GM19099 (cell line): ENCODE results near the gene RGS9BP.

ENCODE experiments used
- POLR2A ChIP-seq: IDR thresholded peaks from 3 replicates; pipeline ENCODE4 v1.6.1; 2011; ENCODE audit warnings: low read depth; ENCODE audit not compliant: insufficient read length; ENCODE audit errors: extremely low read depth

The RGS9BP gene

DNA sequence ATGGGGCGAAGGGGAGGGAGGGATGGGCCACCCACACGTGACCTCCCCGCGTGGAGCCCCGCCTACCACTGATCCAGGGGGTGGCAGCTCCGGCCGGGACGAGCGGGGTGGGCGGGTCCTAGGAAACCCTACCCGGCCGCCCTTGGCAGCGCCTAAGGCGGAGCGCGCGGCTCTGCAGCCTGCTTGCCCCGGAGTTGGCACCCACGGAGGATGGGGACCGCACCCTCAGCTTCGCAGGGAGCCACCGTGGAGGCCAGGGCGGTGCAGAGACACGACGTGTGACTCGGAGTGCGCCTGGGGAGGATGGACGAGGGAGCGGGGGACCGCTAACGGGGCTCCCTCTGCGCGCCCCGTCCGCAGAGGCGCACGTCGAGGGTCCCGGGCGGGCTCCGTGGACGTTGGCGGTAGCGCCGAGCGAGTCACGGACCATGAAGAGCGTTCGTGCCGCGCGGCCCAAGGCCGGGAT lies at the start of gene RGS9BP:
RGS9BP (plus strand) TSS at position 129 of the 466 bp plus-strand sequence. CDS start 416 bp downstream, outside the sequence.
- no peak for TF ChIP-seq POLR2A

DNA sequence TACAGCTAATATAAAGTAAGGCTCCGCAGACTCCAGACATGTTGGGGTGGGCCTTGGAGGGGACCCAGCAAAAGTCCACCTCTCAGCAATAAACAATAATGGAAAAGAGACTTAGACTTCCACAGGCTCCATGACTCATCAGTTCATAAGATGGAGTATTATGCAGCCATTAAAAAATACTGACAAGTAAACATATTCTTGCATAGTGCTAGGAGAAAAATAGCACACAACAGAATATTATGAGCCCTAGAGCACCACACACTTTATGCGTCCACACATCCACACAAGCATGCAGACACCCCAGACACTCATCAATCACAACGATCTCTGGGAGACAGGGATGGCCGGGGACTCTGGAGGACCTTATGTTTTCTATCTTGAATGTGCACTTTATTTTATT lies 48.7 kb upstream of the RGS9BP start:
- TF ChIP-seq POLR2A: no peak

- no peak for TF ChIP-seq POLR2A
Measured at GRCh38 chr19:32627714-32628270, 47.9 kb upstream of the RGS9BP start.

- TF ChIP-seq POLR2A: no peak
Measured at GRCh38 chr19:32630338-32630737, 45.3 kb upstream of the RGS9BP start.

DNA sequence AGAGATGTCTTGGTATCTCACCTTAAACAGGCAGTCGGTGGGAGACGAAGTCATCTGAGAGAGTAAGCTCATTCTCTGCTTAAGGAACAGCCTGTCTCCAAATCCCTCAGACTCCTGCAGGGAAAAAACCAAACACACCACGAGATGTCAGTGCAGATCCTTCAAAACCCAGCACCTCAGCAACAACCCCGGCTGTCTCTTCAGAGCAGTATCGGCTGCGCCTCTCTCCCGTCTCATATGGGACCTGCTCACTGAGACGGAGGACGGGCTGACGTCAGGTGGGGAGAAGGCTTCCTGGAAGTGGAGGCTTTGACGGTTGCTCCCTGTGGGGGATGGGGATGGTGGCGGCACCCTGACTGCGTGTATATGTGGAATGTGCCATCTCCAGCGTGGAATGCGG lies 44.3 kb upstream of the RGS9BP start:
- no peak for TF ChIP-seq POLR2A

DNA sequence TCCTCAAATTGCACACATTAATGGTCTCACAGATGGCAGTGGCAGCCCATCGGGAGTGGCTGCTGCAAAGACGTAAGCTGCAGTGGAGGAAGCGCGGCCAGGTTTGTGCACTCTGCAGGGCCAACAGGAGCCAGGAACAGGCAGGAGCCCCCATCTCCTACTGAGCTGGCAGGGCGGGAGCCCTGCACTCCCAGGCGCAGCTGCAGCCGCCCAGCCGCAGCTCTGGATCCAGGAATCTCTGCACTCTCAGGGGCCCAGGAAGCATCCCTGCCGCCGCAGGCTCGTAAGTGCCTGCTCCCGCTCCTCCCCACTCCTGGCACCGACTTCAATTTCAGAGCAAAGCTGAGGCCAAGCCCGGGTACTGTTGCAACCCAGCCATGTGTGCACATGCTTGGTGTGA lies 38.2 kb upstream of the RGS9BP start:
- no peak for TF ChIP-seq POLR2A

DNA sequence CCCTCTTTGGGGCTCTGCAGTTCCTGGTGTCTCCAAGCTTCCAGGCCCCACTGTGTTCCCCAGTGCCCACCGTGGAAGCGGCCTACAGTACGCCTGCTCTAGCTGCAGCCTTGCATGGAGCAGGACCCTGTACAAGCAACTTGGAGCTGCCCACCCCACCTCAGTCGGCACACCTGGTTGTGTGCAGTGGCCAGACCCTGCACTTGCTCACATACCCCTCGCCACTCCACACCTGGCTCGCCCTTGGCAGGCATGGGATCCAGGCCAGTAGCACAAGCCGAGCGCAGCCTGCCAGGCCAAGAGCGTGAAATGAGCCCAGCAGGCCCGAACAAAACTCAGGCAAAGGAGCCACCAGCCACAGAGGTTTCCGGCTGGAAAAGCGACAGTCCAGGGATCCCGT lies 37.0 kb upstream of the RGS9BP start:
- no peak for TF ChIP-seq POLR2A

DNA sequence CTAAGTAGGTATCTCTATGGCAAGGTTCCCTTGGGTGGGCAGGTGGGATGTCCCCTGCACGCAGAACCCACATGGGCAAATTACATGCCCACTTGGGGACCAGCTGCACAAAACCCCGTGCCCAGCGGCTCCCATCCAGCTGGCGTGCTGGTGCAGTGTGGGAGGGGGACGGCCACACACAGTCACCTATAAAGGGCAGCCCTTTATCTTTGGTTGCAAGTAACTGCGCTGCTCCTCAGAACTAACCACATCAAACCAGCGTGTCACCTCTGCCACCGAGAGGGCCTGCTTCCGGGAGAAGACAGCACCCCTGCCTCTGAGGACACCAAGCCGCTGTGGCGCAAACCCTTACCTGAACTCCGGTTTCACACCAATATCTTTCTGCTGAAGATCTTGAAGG lies 32.9 kb upstream of the RGS9BP start:
- no peak for TF ChIP-seq POLR2A

GRCh38 chr19:32646556-32646955 lies 29.1 kb upstream of the RGS9BP start:
- no peak for TF ChIP-seq POLR2A

- TF ChIP-seq POLR2A: no peak
Measured at GRCh38 chr19:32647361-32647760, 28.3 kb upstream of the RGS9BP start.

DNA sequence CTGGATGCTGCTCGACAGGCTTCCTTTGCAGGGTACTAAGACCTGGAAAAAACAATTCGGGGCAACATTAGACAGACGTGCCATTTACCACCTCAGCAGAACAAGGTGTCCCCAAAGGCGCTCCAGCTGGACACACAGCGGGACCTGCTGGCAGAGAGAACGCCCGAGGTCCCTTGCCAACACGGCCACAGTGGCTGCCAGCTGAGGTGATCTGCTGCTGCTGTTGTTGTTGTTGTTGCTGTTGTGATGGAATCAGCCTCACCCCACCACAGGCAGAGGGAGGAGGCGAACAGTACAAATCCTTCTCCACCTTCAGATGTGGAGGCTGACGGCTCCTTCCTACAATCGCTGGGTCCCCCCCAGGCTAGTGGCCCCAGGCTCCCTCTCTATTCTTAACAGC lies 25.9 kb upstream of the RGS9BP start:
- TF ChIP-seq POLR2A: no peak

- no peak for TF ChIP-seq POLR2A
Measured at GRCh38 chr19:32650671-32651070, 25.0 kb upstream of the RGS9BP start.

DNA sequence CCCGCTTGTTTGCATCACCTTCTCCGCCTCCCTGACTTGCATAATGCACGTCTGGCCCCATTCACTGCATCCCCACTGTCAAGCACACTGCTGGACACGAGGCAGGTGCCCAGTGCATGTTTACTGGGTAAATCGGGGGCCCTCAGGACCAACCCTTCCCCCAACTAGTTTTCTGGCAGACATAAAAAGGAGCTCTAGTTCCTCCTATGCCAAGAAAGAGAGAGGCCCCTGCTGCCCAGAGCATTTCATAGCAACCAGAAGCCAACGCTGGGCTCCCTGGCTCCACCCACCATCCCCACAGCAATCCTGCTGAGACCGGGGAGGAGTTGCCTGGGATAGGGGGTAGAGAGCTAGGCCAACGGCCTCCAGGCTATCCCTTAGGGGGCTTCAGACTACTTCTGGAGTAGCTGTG lies 23.9 kb upstream of the RGS9BP start:
- no peak for TF ChIP-seq POLR2A

GRCh38 chr19:32652894-32653598 lies 22.6 kb upstream of the RGS9BP start:
- TF ChIP-seq POLR2A: no peak

DNA sequence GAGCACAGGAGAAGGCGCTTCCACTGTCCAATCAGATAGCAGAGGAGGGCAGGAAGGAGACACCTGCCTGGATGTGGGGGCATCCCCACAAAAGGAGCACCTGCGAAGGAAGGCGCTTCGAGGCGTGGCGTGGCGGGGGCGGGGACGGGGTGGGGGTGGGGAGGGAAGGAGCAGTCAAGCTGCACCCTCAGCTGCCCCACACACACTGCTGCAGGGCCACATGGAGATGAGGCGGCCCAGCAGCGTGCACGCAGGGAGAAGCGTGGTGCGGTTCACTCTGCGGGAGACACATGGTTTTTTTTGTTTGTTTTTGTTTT lies 22.1 kb upstream of the RGS9BP start:
- no peak for TF ChIP-seq POLR2A

- TF ChIP-seq POLR2A: no peak
Measured at GRCh38 chr19:32658075-32658474, 17.6 kb upstream of the RGS9BP start.

DNA sequence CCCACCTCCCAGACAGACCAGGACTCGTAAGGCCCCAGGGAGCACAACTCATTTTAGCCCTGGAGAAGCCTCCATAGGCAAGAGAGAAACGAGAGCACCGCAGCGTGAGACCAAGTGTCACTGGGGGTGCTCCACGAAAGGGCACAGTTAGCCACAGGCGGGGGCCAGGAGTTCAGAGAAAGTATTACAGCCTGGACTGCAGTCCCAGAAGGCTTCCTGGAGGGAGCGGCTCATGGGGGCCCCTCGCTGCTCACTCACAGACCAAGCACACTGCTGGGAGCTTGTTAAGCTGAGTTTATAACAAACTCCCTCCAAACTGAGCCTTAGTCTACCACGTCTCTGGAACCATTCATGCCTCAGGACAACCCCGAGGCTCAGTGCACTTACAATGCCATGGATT lies 17.1 kb upstream of the RGS9BP start:
- TF ChIP-seq POLR2A: no peak
